ENCODE data around the gene DENND4A. TPM values are rescaled to one million over a fixed set of nuclear protein-coding genes. Genes with fewer than 3 reads are reported as not detected.
A peak's percentile ranks its signal among the peaks of the same experiment; 100 is the strongest.
"Not testable (repeated sequence)": the region's sequence is repeated elsewhere in the genome, so short reads cannot be mapped to it uniquely, and the experiment has no call there.

DENND4A gene
- total RNA-seq, 1 donor: 35.0 TPM

DNA sequence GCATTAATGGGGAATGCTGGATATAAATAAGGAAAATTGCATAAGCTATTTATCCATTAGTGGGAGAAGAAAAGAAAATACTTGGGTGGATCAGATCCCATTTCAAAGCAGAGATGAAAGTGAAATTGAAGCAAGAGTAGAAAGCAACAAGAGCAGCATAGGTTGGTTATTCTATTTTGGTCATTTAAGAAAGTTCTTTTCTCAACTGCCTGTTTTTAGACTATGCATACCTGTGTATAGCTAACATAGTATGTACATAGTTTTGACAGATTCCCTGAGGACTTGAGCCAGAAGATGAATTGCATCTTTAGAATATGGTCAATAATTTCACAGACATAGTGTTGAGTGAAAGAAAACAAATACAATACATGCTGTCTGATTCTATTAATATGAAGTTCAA is 29.0 kb upstream of the DENND4A start:
- DNase-seq (ENCODE audit: low read depth in 2 of 3, low spot score in 2 of 3): no peak

DNA sequence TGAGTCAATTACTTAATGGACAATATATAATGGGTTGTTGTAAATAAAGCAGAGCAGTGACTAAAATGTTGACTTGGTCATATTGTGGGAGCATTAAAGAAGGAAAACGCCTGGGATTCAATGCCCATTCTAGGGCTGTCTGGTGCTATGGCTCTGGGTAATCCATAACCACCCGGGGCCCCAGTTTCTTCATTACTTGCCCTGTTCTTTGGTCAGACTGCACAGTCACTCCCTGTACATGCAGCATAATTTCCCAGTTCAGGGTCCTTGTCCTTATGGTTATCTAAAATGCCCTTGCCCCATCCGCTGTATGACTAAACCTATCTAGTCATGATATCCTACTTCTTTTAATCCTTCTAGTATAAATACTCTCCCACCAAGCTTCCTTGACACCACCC is 27.5 kb upstream of the DENND4A start:
- DNase-seq (ENCODE audit: low read depth in 2 of 3, low spot score in 2 of 3): peak in 1 of 3 donors; percentile 43

DNA sequence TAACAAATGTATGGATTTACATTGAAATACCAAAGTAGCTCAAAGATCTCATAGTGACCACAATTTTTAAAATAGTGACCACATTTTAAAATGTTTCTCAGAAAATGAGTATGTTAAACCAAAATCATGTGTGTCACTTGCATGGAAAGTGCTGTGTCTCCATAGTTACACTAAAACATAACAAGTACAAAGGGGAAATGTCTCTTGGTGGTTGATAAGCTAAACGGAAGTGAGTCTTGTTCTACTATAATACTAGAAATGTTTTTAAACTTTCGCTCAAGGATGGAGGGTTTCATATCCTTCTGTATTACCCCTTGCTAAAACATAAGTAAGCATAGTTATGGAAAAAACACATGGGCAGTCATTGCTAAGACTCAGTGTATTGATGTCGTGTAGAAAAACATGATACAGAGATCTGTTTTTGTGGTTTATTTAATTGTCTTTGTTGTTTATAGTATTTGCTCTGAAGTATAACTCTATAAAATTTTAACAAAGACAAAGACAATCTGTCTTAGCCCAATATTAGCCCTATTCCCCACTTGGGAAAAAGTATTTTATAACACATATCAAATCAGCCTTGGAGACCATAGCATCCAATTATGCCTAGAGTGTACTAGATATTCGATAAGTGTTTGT is 27.0 kb upstream of the DENND4A start:
- peak; percentile 49 to 97 (median 89) for DNase-seq (ENCODE audit: low read depth in 2 of 3, low spot score in 2 of 3)

DNA sequence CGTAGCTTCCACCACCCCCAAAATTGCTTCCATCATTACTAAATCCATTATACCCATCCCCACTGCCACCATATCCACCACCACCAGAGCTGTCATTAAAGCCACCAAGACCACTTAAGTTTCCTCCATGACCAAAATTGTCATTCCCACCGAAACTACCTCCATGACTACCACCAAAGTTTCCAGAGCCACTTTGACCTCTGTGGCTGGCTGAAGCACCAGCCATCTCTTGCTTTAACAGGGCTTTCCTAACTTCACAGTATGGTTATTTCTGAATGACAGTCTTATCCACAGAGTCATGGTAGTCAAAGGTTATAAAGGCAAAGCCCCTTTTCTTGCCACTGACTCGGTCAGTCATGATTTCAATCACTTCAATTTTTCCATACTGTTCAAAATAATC is 24.3 kb upstream of the DENND4A start:
- no peak for DNase-seq (ENCODE audit: low read depth in 2 of 3, low spot score in 2 of 3)

DNA sequence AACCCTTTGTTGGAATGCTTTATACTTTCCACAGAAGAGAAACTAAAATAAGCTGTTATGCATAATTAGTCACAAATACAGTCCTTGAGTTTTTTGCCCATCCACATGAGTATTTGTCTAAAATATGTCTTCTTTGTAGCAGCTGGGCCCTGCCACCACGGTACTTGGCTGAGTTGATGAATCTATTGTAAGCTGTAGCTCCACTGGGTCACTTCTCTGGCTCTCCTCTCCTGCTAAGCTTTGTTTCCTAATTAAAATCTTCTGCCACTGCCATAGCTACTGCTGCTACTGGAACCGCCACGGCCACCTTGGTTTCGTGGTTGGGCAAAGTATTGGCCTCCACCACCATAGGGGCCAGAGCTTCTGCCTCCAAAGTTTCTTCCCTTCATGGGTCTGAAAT is 23.9 kb upstream of the DENND4A start:
- not testable (repeated sequence) for DNase-seq (ENCODE audit: low read depth in 2 of 3, low spot score in 2 of 3)

DNA sequence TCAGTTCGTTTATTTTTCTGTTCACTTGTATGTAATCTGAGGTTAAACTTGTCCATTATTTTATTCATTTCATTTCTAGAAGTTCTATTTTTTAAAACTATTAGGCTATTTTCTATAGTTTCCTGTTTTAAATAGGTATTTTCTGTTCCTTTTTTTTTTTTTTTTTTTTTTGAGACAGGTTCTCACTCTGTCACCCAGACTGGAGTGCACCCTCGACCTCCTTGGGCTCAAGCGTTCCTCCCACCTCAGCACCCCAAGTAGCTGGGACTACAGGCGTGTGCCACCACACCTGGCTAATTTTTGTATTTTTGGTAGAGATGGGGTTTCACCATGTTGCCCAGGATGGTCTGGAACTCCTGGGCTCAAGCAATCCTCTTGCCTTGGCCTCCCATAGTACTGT is 22.2 kb upstream of the DENND4A start:
- DNase-seq (ENCODE audit: low read depth in 2 of 3, low spot score in 2 of 3): not testable (repeated sequence)

DNA sequence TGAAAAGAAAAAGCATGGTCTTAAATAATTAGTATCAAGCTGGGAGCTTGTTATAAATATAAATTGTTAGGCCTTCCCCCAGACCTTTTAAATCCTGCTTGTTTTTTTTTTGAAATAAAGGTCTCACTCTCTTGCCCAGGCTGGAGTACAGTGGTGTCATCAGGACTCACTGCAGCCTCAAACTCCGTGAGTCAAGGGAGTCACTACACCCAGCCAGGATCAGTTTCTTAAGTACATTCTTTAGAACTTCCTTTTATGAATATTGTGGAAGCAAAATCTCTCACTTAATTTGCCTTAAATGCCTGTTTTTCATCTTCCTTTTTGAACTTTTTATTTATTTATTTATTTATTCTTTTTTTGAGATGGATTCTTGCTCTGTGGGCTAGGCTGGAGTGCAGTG is 20.8 kb upstream of the DENND4A start:
- DNase-seq (ENCODE audit: low read depth in 2 of 3, low spot score in 2 of 3): no peak

DNA sequence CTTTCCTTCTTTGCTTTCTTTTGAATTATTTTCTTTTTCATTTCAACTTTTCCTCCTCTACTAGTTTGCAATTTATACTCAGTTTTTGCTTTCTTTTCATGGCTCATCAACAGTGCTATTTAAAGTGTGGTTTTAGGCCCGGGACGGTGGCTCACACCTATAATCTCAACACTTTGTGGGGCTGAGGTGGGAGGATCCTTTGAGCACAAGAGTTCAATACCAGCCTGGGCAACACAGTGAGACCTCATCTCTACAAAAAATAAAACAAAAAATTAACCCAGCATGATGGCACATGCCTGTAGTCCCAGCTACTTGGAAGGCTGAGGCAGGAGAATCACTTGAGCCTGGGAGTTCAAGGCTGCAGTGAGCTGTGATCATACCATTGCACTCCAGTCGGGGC is 20.4 kb upstream of the DENND4A start:
- no peak for DNase-seq (ENCODE audit: low read depth in 2 of 3, low spot score in 2 of 3)

DNA sequence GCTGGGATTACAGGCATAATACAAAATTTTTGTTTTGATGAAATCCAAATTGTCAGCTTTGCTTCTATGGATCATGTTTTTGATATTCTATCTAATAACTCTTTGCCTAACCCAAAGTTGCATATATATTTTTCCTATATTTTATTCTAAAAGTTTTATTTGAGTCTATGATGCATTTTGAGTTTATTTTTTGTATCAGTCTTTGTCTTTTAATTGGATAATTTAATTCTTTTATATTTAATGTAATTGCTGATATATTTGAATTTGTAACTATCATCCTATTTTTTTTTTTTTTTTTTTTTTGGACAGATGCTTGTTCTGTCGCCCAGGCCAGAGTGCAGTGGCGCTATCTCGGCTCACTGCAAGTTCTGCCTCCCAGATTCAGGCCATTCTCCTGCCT is 19.7 kb upstream of the DENND4A start:
- DNase-seq (ENCODE audit: low read depth in 2 of 3, low spot score in 2 of 3): no peak

DNA sequence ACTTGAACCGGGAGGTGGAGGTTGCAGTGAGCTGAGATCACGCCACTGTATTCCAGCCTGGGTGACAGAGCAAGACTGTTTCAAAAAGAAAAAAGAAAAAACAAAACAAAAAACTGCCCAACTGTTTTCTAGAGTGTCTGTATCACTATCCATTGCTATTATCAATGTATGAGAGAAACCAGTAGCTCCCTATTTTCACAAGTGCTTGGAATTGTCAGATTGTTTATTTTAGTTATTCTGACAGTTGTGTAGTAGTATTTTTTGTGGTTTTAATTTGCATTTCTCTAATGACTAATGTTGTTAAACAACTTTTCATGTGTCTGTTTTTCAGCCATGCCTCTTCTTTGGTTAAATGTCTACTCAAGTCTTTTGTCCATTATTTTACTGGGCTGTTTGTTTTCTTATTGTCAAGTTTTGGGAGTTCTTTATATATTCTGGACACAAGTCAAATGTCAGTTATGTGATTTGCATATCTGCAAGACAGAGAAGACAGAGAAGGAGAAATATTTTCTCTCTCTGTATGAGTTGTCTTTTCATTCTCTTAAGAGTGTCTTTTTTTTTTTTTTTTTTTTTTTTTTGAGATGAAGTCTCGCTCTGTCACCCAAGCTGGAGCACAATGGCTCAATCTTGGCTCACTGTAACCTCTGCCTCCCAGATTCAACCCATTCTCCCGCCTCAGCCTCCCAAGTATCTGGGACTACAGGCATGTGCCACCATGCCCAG is 19.1 kb upstream of the DENND4A start:
- not testable (repeated sequence) for DNase-seq (ENCODE audit: low read depth in 2 of 3, low spot score in 2 of 3)

DNA sequence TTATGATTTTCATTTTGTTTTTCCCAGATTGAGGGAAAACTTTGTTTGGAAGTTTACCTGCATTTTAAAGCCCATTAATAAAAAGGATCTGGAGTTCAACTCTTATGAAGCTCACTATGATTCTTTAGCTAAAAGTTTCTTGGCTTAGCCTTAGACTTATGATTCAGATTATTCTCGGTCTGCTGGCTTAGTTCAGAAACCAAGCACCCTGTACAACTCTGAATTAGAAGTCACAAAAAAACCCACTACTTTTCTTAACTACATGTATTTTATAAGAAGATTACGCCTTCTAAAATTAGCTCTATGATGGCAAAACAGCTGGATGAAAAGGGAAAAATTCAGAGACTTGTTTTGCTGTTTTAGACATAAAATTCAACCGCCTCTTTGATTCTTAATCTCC is 14.3 kb upstream of the DENND4A start:
- no peak for DNase-seq (ENCODE audit: low read depth in 2 of 3, low spot score in 2 of 3)

DNA sequence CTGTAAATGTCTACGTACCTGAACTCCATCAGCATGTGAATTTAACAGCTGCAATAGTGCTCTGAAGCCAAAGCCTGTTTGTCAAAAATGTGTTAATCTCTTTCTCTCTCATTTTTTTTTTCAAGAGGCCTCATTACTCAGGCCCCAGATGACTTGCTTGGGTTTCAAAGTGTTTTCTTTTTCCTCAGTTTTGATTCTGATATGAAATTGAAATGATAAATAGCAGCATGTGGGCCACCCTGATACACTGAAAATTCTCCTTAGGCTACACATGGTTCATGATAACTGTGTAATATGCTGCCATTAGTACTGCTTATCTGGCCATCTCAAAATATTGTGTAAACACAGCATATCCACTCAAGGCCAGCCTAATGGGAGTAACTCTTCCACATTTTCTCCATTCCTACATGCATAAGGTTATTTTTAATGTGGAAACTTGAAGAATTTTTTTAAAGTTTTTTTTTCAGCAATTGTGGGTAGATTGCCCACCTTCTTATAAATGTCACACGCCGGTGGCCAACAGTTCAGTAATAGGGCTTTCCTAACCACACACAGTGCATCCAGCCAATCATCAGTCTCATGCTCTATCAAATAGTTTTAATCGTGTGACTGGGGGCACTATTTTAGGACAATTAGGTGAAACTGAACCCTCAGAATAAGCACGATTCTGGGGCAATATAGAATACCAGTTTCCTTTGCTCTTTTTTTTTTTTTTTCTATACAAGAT is 13.1 kb upstream of the DENND4A start:
- DNase-seq (ENCODE audit: low read depth in 2 of 3, low spot score in 2 of 3): peak in 1 of 3 donors; percentile 53

DNA sequence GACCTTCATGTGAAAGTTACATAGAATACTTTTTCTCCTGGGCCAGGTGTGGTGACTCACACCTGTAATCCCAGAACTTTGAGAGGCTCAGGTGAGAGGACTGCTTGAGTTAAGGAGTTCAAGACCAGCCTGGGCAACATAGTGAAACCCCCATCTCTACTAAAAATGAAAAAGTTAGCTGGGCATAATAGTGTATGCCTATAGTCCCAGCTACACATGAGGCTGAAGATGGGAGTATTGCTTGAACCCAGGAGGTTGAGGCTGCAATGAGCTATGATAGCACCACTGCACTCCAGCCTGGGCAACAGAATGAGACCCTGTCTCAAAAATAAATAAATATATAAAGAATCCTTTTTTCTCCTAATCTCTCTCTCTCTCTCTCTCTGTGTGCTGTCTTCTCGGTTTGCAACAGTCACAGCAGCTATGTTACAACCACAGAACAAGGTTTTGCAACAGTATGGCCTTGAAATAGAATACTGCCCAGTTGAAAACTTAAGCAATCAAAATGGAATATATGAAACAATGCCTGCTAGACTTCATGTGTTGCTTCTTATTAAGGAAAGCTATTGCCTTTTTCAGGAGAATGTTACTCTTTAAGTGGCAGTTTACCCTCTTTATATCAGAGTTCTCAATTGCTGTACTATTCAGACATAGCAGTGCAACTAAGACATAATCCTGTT is 12.3 kb upstream of the DENND4A start:
- no peak for DNase-seq (ENCODE audit: low read depth in 2 of 3, low spot score in 2 of 3)

DNA sequence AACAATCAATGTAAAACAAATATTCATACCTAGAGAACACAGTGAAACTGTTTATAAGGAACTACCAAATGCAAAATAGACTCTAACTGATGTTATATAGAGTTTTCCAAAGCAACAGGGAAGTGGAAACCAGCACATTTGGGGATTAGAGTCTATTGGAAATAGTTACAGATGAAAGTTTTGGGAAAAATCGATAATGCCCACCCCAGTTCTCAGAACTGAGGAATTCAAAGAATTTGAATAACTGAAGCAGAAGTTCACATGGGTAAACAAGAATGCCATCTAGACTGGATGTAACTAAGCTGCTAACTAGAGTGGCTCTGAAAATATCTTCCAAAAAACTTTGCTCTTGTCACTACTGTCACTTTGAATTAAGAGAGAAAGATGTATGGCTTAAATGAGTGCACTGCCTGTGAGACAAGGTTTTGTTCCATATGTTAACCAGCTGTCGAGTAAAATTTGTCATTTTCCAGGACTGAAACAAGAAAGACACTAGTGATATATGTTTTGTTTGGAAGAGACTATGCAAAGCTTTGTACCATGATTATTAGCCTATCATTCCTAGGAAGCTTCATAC is 9.2 kb upstream of the DENND4A start:
- DNase-seq (ENCODE audit: low read depth in 2 of 3, low spot score in 2 of 3): no peak

DNA sequence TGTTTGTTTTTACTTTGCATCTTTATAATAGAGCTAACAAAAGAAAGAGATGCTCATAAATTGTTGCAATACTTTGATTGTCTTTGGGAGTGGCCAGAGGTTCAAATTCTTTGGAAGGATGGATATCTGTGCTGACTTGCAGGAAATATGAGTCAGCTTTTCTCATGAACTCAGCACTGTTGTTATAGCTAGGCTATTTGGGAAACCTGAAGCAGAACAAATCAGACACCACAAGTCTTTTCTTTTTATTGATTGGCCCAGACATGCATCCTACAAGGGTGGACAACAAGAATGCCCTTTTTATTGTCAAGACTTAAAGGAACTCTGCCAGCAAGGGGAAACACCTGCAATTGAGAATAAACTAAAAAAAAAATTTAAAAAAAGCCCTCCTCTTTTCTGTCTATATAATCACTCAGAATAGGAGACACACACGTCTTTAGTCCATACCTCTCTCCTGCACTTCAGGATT is 4.6 kb upstream of the DENND4A start:
- peak in 2 of 3 donors; percentile 36 to 51 for DNase-seq (ENCODE audit: low read depth in 2 of 3, low spot score in 2 of 3)

DNA sequence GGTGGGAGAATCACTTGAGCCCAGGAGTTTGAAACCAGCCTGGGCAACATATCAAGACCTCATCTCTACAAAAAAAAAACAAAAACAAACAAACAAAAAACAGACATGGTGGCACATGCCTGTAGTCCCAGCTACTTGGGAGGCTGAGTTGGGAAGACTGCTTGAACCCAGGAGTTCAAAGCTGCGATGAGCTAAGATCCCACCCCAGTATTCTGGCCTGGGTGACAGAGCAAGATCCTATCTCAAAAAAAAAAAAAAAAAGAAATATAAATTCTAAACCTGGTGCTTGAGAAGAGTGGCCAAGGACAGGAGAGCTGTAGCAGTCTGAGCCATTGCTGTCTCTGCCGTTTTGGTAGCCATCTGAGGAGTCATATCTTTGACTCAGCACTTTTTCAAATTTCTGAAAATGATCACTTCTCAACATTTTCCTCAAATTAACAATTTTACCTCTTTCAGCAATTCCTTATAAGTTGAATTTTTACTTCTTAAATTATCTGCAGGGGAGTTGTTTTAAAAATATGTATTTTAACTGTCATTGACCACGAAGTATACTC is 3.6 kb upstream of the DENND4A start:
- DNase-seq (ENCODE audit: low read depth in 2 of 3, low spot score in 2 of 3): no peak

DNA sequence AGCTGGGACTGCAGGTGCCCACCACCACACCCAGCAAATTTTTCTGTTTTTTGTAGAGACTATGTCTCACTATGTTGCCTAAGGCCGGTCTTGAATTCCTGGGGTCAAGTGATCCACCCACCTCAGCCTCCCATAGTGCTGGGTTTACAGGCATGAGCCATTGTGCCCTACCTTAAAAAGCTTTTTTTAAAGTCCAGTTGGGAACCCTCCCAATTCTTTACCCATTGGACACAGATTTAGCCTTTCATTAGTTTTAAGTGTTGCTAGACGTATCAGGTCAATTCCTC is 1.7 kb upstream of the DENND4A start:
- no peak for DNase-seq (ENCODE audit: low read depth in 2 of 3, low spot score in 2 of 3)

DNA sequence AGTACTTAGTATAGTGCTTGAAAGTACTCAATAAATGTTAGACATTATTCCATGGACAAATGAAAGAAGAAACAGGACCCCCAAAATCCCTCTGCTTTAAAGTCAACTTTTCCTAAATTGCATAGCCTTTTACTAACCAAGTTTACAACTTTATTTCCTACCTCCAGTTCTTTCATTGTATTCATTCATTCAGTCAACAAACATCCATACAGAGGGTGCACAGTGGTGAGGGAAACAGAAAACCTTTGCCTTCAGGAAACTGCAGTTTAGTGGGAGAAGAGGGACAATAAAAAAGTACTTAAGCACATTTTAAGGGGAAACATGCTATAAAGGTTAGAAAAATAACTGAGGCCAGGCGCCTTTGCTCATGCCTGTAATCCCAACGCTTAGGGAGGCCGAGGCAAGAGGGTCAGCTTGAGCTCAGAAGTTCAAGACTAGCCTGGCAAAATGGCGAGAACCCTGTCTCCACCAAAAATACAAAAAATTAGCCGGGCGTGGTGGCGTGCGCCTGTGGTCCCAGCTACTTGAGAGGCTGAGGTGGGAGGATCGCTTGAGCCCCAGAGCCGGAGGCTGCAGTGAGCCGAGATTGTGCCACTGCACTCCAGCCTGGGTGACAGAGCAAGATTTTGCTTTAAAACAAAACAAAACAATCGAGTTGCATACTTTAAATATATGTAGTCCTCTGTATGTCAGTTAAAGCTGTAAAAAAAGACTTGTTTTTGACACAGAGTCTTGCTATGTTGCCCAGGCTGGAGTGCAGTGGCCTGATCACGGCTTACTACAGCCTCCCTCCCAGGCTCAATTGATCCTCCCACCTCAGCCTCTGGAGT is 1.1 kb upstream of the DENND4A start:
- DNase-seq (ENCODE audit: low read depth in 2 of 3, low spot score in 2 of 3): no peak

DNA sequence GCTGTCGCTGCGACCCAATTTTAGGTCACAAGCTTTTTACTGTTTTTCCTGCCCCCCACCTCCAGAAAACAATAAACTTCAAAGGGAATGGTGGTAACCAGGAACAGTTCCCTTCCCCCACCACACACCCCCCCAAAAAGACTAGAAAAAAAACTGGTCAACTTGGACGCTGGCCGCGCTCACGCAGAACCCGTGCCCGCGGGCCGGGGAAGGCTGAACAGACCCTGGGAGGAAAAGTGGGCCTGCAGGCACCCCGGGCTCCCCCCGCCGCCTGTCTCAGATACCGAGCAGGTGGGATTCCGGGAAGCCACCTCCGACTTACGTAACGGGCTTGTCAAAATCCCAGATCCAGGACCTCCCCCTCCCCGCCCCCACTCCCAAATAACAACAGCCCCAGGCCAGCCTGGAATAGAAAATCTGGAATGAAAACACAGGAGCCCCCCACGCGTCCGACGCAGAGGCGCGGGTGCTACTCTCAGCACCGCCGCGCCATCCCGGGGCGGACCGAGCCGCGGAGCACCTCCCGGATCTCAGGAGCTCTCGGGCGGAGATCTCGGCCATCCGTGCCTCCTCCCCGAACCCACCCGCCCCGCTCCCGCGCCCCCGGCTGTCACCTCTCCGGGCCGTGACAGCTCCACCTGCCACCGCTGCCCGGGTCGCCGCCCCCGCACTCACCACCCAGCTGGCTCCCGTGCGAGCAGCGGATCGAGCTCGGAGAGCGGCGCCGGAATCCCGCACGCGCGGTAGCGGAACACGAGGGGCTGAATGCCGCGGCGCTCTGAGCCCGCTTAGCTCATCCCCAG is 557 bp downstream of the DENND4A start:
- DNase-seq (ENCODE audit: low read depth in 2 of 3, low spot score in 2 of 3): peak in 2 of 3 donors; percentile 33 to 38

Measured in hematopoietic multipotent progenitor cell (in vitro differentiated cells).